ENCODE data around the gene HBQ1.
A peak's percentile ranks its signal among the peaks of the same experiment; 100 is the strongest.
"Not testable (repeated sequence)": the region's sequence is repeated elsewhere in the genome, so short reads cannot be mapped to it uniquely, and the experiment has no call there.

The HBQ1 gene

GRCh38 chr16:180101-180675, at the start of gene HBQ1:
Gene HBQ1, plus strand, starts transcription at chr16:180459. Its CDS starts 28 bp downstream, at chr16:180487.
- DNase-seq (ENCODE audit: low spot score): no peak

GRCh38 chr16:130533-131173, 49.6 kb upstream of the HBQ1 start:
- DNase-seq (ENCODE audit: low spot score): no peak

- DNase-seq (ENCODE audit: low spot score): no peak
These were observed 48.1 kb upstream of the HBQ1 start for GRCh38 chr16:132120-132519.

GRCh38 chr16:133716-134115, 46.5 kb upstream of the HBQ1 start:
- no peak for DNase-seq (ENCODE audit: low spot score)

GRCh38 chr16:138049-138417, 42.2 kb upstream of the HBQ1 start:
- no peak for DNase-seq (ENCODE audit: low spot score)

GRCh38 chr16:140175-140857, 39.9 kb upstream of the HBQ1 start:
- DNase-seq (ENCODE audit: low spot score): no peak

GRCh38 chr16:142405-142967, 37.8 kb upstream of the HBQ1 start:
- DNase-seq (ENCODE audit: low spot score): peak; percentile 41

GRCh38 chr16:143047-143446, 37.2 kb upstream of the HBQ1 start:
- no peak for DNase-seq (ENCODE audit: low spot score)

GRCh38 chr16:143456-143855, 36.8 kb upstream of the HBQ1 start:
- no peak for DNase-seq (ENCODE audit: low spot score)

- DNase-seq (ENCODE audit: low spot score): no peak
These were observed 35.4 kb upstream of the HBQ1 start for GRCh38 chr16:144797-145252.

GRCh38 chr16:146646-147045, 33.6 kb upstream of the HBQ1 start:
- DNase-seq (ENCODE audit: low spot score): no peak

GRCh38 chr16:149024-149660, 31.1 kb upstream of the HBQ1 start:
- no peak for DNase-seq (ENCODE audit: low spot score)

- DNase-seq (ENCODE audit: low spot score): no peak
These were observed 27.8 kb upstream of the HBQ1 start, which contains the start of gene HBZ for GRCh38 chr16:152141-153128. Gene HBZ, plus strand, starts transcription at chr16:152644. Its CDS starts 266 bp downstream, at chr16:152910.

- DNase-seq (ENCODE audit: low spot score): not testable (repeated sequence)
These were observed 27.1 kb upstream of the HBQ1 start for GRCh38 chr16:153129-153521.

GRCh38 chr16:153550-154216, 26.6 kb upstream of the HBQ1 start:
- not testable (repeated sequence) for DNase-seq (ENCODE audit: low spot score)

- DNase-seq (ENCODE audit: low spot score): no peak
These were observed 25.8 kb upstream of the HBQ1 start for GRCh38 chr16:154217-155030.

GRCh38 chr16:155031-155398, 25.2 kb upstream of the HBQ1 start:
- DNase-seq (ENCODE audit: low spot score): no peak

- no peak for DNase-seq (ENCODE audit: low spot score)
These were observed 21.0 kb upstream of the HBQ1 start for GRCh38 chr16:159136-159849.

GRCh38 chr16:160242-160641, 20.0 kb upstream of the HBQ1 start:
- DNase-seq (ENCODE audit: low spot score): not testable (repeated sequence)

Data from globus pallidus (tissue), 1 donor.